T-helper 9 cell (primary cell): ENCODE data around the gene CIAO3.
"Not testable (repeated sequence)": the region's sequence is repeated elsewhere in the genome, so short reads cannot be mapped to it uniquely, and the experiment has no call there.

Experiments
- DNase-seq: peaks from one replicate; pipeline ENCODE4 v3.0.0-alpha.2; 2020
- total RNA-seq, 2 donors: gene quantifications; one replicate each; lab custom pipeline; 2026; lab: John Stamatoyannopoulos, UW

Gene CIAO3
- total RNA-seq, result 25.8 to 47.1 reads per million in 2 donors

GRCh38 chr16:740764-741505, at the start of gene CIAO3:
Gene CIAO3, minus strand, starts transcription at chr16:740997. Its CDS starts 12 bp downstream, at chr16:740985.
- DNase-seq, result peak; percentile 88

- no peak for DNase-seq
Measured at GRCh38 chr16:790086-790485, 49.3 kb upstream of the CIAO3 start.

GRCh38 chr16:789191-789850, 48.5 kb upstream of the CIAO3 start:
- DNase-seq, result no peak

GRCh38 chr16:788399-789126, 47.8 kb upstream of the CIAO3 start, which contains the start of gene CHTF18:
Gene CHTF18, plus strand, starts transcription at chr16:788620. Its CDS starts 65 bp downstream, at chr16:788685.
- DNase-seq, result peak; percentile 93

- no peak for DNase-seq
Measured at GRCh38 chr16:787978-788398, 47.2 kb upstream of the CIAO3 start, which contains the start of gene RPUSD1. Gene RPUSD1, minus strand, starts transcription at chr16:788381. Its CDS starts 644 bp downstream, at chr16:787737.

GRCh38 chr16:787321-787966, 46.6 kb upstream of the CIAO3 start:
- no peak for DNase-seq

- DNase-seq, result peak; percentile 77
Measured at GRCh38 chr16:785563-786535, 45.1 kb upstream of the CIAO3 start.

- DNase-seq, result no peak
Measured at GRCh38 chr16:784431-784830, 43.6 kb upstream of the CIAO3 start.

- no peak for DNase-seq
Measured at GRCh38 chr16:783404-784161, 42.8 kb upstream of the CIAO3 start.

GRCh38 chr16:782766-783403, 42.1 kb upstream of the CIAO3 start:
- DNase-seq, result no peak

GRCh38 chr16:782258-782657, 41.5 kb upstream of the CIAO3 start:
- no peak for DNase-seq

- DNase-seq, result no peak
Measured at GRCh38 chr16:781346-782010, 40.7 kb upstream of the CIAO3 start.

GRCh38 chr16:780296-780695, 39.5 kb upstream of the CIAO3 start:
- DNase-seq, result no peak

- no peak for DNase-seq
Measured at GRCh38 chr16:779561-779960, 38.8 kb upstream of the CIAO3 start.

GRCh38 chr16:778909-779527, 38.2 kb upstream of the CIAO3 start:
- no peak for DNase-seq

- no peak for DNase-seq
Measured at GRCh38 chr16:778447-778846, 37.6 kb upstream of the CIAO3 start.

- no peak for DNase-seq
Measured at GRCh38 chr16:777826-778225, 37.0 kb upstream of the CIAO3 start.

- no peak for DNase-seq
Measured at GRCh38 chr16:776824-777223, 36.0 kb upstream of the CIAO3 start.

GRCh38 chr16:776298-776697, 35.5 kb upstream of the CIAO3 start:
- DNase-seq, result not testable (repeated sequence)
